H1 (cell line): ENCODE results near the gene MYNN. TPM values are rescaled to one million over a fixed set of nuclear protein-coding genes. Genes with fewer than 3 reads are reported as not detected.
A peak's percentile ranks its signal among the peaks of the same experiment; 100 is the strongest.

ENCODE experiments used
- CTCF ChIA-PET: fragments of 300-600 bp; sonication (Branson Sonifier 250); formaldehyde crosslinking; loops from one replicate; lab custom pipeline; 2021; ENCODE audit not compliant: partially characterized antibody; lab: Charles Lee
- POLR2A ChIA-PET: fragments of 300-600 bp; sonication (Branson Sonifier 250); formaldehyde crosslinking; loops from one replicate; lab custom pipeline; 2021; ENCODE audit warnings: inconsistent platforms; ENCODE audit not compliant: partially characterized antibody; lab: Charles Lee
- DNase-seq, 2 experiments: peaks; one replicate each; pipeline versions ENCODE4 v3.0.0 to v3.0.0-alpha.2; 2010 to 2022; ENCODE audit warnings: low spot score in 2 of 2, low read depth in 1 of 2, mixed read lengths in 1 of 2
- FAIRE-seq: peaks from 2 replicates; lab custom pipeline; 2011; peaks lifted over from hg19 to GRCh38; lab: Jason Lieb, UNC
- H2AFZ ChIP-seq: 2 replicates; pipeline ENCODE4 v1.8.1; 2012; ENCODE audit warnings: low read length, inconsistent platforms
- H2AK5ac ChIP-seq: 2 replicates; pipeline ENCODE4 v1.6.1; 2013; ENCODE audit warnings: low read depth, low read length
- H2BK120ac ChIP-seq: replicated peaks from 2 replicates; pipeline ENCODE3; 2013; ENCODE audit warnings: low read depth, low read length, inconsistent platforms
- H2BK12ac ChIP-seq: 2 replicates; pipeline ENCODE4 v1.6.1; 2013; ENCODE audit warnings: low read depth, low read length
- H2BK15ac ChIP-seq: 2 replicates; pipeline ENCODE4 v1.6.1; 2013; ENCODE audit warnings: low read length
- H2BK20ac ChIP-seq: 2 replicates; pipeline ENCODE4 v1.6.1; 2013; ENCODE audit warnings: low read length
- H2BK5ac ChIP-seq: 2 replicates; pipeline ENCODE4 v1.6.1; 2013; ENCODE audit warnings: low read depth, low read length
- H3K14ac ChIP-seq: 2 replicates; pipeline ENCODE4 v1.6.1; 2013; ENCODE audit warnings: inconsistent platforms; ENCODE audit not compliant: insufficient read length
- H3K18ac ChIP-seq: 2 replicates; pipeline ENCODE4 v1.6.1; 2013; ENCODE audit warnings: low read length; ENCODE audit errors: extremely low read depth
- H3K23ac ChIP-seq: 2 replicates; pipeline ENCODE4 v1.6.1; 2013; ENCODE audit warnings: inconsistent platforms; ENCODE audit not compliant: insufficient read length
- H3K23me2 ChIP-seq: 2 replicates; pipeline ENCODE4 v1.6.1; 2013; ENCODE audit warnings: low read depth, low read length
- H3K27ac ChIP-seq: 2 replicates; pipeline ENCODE4 v1.6.1; 2011; ENCODE audit warnings: low read depth, low read length, inconsistent platforms
- H3K27me3 ChIP-seq, 4 experiments: replicated peaks in 1 of 4; 1 replicate in 1 of 4; 2 replicates in 3 of 4; pipeline versions ENCODE4 v1.6.1 to v1.8.1; 2011 to 2013; ENCODE audit warnings: low read length in 3 of 4, mild to moderate bottlenecking in 3 of 4, inconsistent platforms in 2 of 4, mixed read lengths in 2 of 4, moderate library complexity in 1 of 4; ENCODE audit not compliant: control insufficient read depth in 3 of 4, insufficient read depth in 3 of 4; ENCODE audit errors: extremely low read depth in 1 of 4
- H3K36me3 ChIP-seq, 4 experiments: 2 replicates each; pipeline versions ENCODE4 v1.6.1 to v1.8.1; 2011 to 2013; ENCODE audit warnings: mild to moderate bottlenecking in 4 of 4, low read length in 3 of 4, moderate library complexity in 2 of 4, control low read depth in 1 of 4, inconsistent platforms in 1 of 4; ENCODE audit not compliant: insufficient read depth in 4 of 4, control insufficient read depth in 2 of 4
- H3K4ac ChIP-seq: replicated peaks from 2 replicates; pipeline ENCODE3; 2013; ENCODE audit warnings: low read length, low read depth, mixed read lengths, inconsistent platforms; ENCODE audit not compliant: insufficient read length
- H3K4me1 ChIP-seq, 4 experiments: replicated peaks in 1 of 4; 1 replicate in 1 of 4; 2 replicates in 3 of 4; pipeline versions ENCODE4 v1.6.1 to v1.8.1; 2011 to 2013; ENCODE audit warnings: low read length in 3 of 4, inconsistent platforms in 2 of 4, mixed read lengths in 1 of 4; ENCODE audit not compliant: insufficient read depth in 4 of 4, control insufficient read depth in 3 of 4
- H3K4me2 ChIP-seq, 2 experiments: 2 replicates each; pipeline versions ENCODE4 v1.6.1 to v1.8.1; 2011 to 2013; ENCODE audit warnings: low read depth in 2 of 2, low read length in 2 of 2, control low read depth in 1 of 2, inconsistent platforms in 1 of 2, mild to moderate bottlenecking in 1 of 2; ENCODE audit not compliant: insufficient read depth in 1 of 2
- H3K4me3 ChIP-seq, 4 experiments: fragments of 200-600, 300-600 bp in 1 of 4; sonication (generic), shearing (Covaris generic), sonication (Bioruptor Twin) in 1 of 4; 2 replicates each; pipeline versions ENCODE4 v1.5.1 to v1.8.1; 2011 to 2016; ENCODE audit warnings: low read length in 4 of 4, low read depth in 3 of 4, control low read depth in 2 of 4, inconsistent platforms in 2 of 4, mild to moderate bottlenecking in 2 of 4, mixed read lengths in 1 of 4, moderate library complexity in 1 of 4; ENCODE audit not compliant: insufficient read depth in 2 of 4; ENCODE audit errors: extremely low read depth in 1 of 4
- H3K56ac ChIP-seq: replicated peaks from 2 replicates; pipeline ENCODE3; 2013; ENCODE audit warnings: low read depth, mild to moderate bottlenecking, mixed read lengths, low read length, inconsistent platforms; ENCODE audit not compliant: insufficient read length
- H3K79me1 ChIP-seq: 2 replicates; pipeline ENCODE4 v1.6.1; 2013; ENCODE audit warnings: low read depth, low read length, control low read depth
- H3K79me2 ChIP-seq, 2 experiments: 2 replicates each; pipeline versions ENCODE4 v1.6.1 to v1.8.1; 2012 to 2013; ENCODE audit warnings: low read length in 2 of 2, mild to moderate bottlenecking in 2 of 2, inconsistent platforms in 1 of 2; ENCODE audit not compliant: insufficient read depth in 2 of 2, control insufficient read depth in 1 of 2
- H3K9ac ChIP-seq, 4 experiments: replicated peaks in 1 of 4; 1 replicate in 1 of 4; 2 replicates in 3 of 4; pipeline versions ENCODE4 v1.6.1 to v1.8.1; 2011 to 2013; ENCODE audit warnings: low read depth in 3 of 4, low read length in 3 of 4, control low read depth in 2 of 4, mild to moderate bottlenecking in 2 of 4, moderate library complexity in 2 of 4, inconsistent platforms in 1 of 4; ENCODE audit errors: extremely low read depth in 1 of 4
- H3K9me3 ChIP-seq, 2 experiments: 2 replicates each; pipeline versions ENCODE4 v1.6.1 to v1.8.1; 2012 to 2013; ENCODE audit warnings: mild to moderate bottlenecking in 2 of 2, moderate library complexity in 2 of 2, control low read depth in 1 of 2, inconsistent platforms in 1 of 2, low read depth in 1 of 2, low read length in 1 of 2, mixed read lengths in 1 of 2; ENCODE audit not compliant: insufficient read depth in 2 of 2
- H4K20me1 ChIP-seq, 2 experiments: replicated peaks in 1 of 2; 2 replicates each; pipeline versions ENCODE3 to v1.8.1; 2011 to 2013; ENCODE audit warnings: inconsistent platforms in 2 of 2, low read length in 2 of 2, mild to moderate bottlenecking in 1 of 2; ENCODE audit not compliant: insufficient read depth in 2 of 2, control insufficient read depth in 1 of 2
- H4K5ac ChIP-seq: 2 replicates; pipeline ENCODE4 v1.6.1; 2013; ENCODE audit warnings: low read length, low read depth, mixed read lengths, inconsistent platforms; ENCODE audit not compliant: insufficient read length
- H4K8ac ChIP-seq: 2 replicates; pipeline ENCODE4 v1.8.0; 2013; ENCODE audit warnings: mild to moderate bottlenecking, moderate library complexity, low read length, inconsistent platforms; ENCODE audit not compliant: insufficient read depth; ENCODE audit errors: extremely low read depth
- H4K91ac ChIP-seq: replicated peaks from 2 replicates; pipeline ENCODE3; 2013; ENCODE audit warnings: low read length, mixed read lengths, inconsistent platforms; ENCODE audit not compliant: insufficient read length
- POLR2AphosphoS5 ChIP-seq: IDR thresholded peaks from 2 replicates; pipeline ENCODE4 v1.6.1; 2011; ENCODE audit warnings: low read depth, low read length
- WGBS, 2 experiments: shearing (Covaris generic) in 1 of 2; methylation state at CpG; one replicate each; pipeline versions ENCODE4 v1.1.6 to v1.1.7; 2013 to 2015; ENCODE audit warnings: low lambda C conversion rate in 2 of 2, mixed read lengths in 2 of 2, inconsistent platforms in 1 of 2, low coverage in 1 of 2, missing lambda C conversion rate in 1 of 2; ENCODE audit not compliant: insufficient replicate concordance in 2 of 2, insufficient coverage in 1 of 2, insufficient read length in 1 of 2; ENCODE audit errors: extremely low coverage in 1 of 2, missing lambda C conversion rate in 1 of 2; 5-methylcytosine and 5-hydroxymethylcytosine counted together
- polyA plus RNA-seq, 7 experiments: library from polyadenylated mRNA; depleted of rRNA in 3 of 7; stranded (reverse) in 5 of 7; unstranded in 2 of 7; fragments of >200 nt in 5 of 7; fragments of 200-250 nt in 2 of 7; gene quantifications; 1 replicate in 5 of 7; 2 replicates in 1 of 7; 4 replicates in 1 of 7; pipeline versions ENCODE4 v1.2.1 to v1.2.3, GENCODE V29; 2011 to 2013; ENCODE audit warnings: missing spikeins in 2 of 7, mixed read lengths in 2 of 7
- total RNA-seq: library from RNA; stranded (reverse); fragmentation: NEBNext Ultra II Directional; extraction: Animal tissue kit (Norgen Biotek cat#: 25700); gene quantifications from 2 replicates; pipeline ENCODE4 v1.2.1, GENCODE V29; 2021

Gene MYNN
- total and polyA plus RNA-seq, 2 of the 8 experiments (the other 6 are each of a cell fraction or from before 2014, with no cell fraction given), result 7.3 to 15.2 TPM

DNA sequence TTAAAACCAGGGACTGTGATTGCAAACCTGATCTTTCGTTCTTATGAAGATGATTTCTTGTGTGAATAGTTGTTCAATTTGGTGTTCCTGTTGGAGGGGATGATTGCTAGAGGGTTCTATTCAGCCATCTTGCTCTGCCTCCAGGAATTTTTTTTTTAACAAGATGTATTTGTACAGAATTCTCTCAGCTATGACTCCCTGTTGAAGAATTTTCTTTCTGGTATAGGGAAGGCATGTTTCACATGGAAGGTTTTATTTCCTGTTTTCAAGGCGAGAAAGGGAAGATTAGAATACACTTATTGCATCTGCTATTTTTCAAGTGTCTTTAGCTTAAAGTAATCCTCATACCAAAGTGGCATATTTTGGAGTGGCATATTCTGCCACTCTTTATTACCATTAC is 45.1 kb downstream of the MYNN start:
- Histone ChIP-seq H3K79me1 (no peaks in the 10 kb centered on the region), H3K79me2 (no peaks in the 10 kb centered on the region), H3K4ac (no peak overlapping the region), H3K9me3 (no peaks in the 10 kb centered on the region; a peak in 1 of 4 replicates), H3K56ac (no peak overlapping the region), H3K4me3 (no peak overlapping the region), H2BK15ac (no peak overlapping the region), H3K27ac (no peak overlapping the region), H2BK20ac (no peak overlapping the region), H3K23ac (no peak overlapping the region), H3K18ac (no peak overlapping the region), H3K9ac (no peak overlapping the region), H3K36me3 (no peaks in the 10 kb centered on the region), H3K4me2 (no peak overlapping the region), H2BK12ac (no peak overlapping the region), H3K14ac (no peak overlapping the region), H3K23me2 (no peaks in the 10 kb centered on the region), H3K27me3 (peaks cover 0 to 6% (median 3%) of the 10 kb centered on the region in 4 experiments), H3K4me1 (peaks cover 2 to 4% (median 3%) of the 10 kb centered on the region in 4 experiments; a peak in 4 of 7 replicates), H2BK120ac (no peak overlapping the region), H4K91ac (no peak overlapping the region), H4K20me1 (no peaks in the 10 kb centered on the region), H4K8ac (no peak overlapping the region), H2BK5ac (no peak overlapping the region), H4K5ac (no peak overlapping the region), H2AK5ac (no peak overlapping the region), H2AFZ (0 out of 2 replicates have a peak overlapping the region, but pooled peaks have one; percentile 6)
- DNase-seq (no peak), FAIRE-seq (no peak)
- CTCF ChIA-PET, result no interaction called here
- 90% methylated on average over 2 of the region's 2 CpGs; no CpG with 5 or more reads in 1 of the 2 experiments for WGBS, 2 experiments
- POLR2A ChIA-PET, result no interaction called here
- no peak for TF ChIP-seq POLR2AphosphoS5
